ENCODE results near the gene EMILIN1. TPM values are rescaled to one million over a fixed set of nuclear protein-coding genes. Genes with fewer than 3 reads are reported as not detected.
A peak's percentile ranks its signal among the peaks of the same experiment; 100 is the strongest.
"Not testable (repeated sequence)": the region's sequence is repeated elsewhere in the genome, so short reads cannot be mapped to it uniquely, and the experiment has no call there.

The EMILIN1 gene
- total and polyA plus RNA-seq, 4 donors: 50.0 to 249 (median 190) TPM

DNA sequence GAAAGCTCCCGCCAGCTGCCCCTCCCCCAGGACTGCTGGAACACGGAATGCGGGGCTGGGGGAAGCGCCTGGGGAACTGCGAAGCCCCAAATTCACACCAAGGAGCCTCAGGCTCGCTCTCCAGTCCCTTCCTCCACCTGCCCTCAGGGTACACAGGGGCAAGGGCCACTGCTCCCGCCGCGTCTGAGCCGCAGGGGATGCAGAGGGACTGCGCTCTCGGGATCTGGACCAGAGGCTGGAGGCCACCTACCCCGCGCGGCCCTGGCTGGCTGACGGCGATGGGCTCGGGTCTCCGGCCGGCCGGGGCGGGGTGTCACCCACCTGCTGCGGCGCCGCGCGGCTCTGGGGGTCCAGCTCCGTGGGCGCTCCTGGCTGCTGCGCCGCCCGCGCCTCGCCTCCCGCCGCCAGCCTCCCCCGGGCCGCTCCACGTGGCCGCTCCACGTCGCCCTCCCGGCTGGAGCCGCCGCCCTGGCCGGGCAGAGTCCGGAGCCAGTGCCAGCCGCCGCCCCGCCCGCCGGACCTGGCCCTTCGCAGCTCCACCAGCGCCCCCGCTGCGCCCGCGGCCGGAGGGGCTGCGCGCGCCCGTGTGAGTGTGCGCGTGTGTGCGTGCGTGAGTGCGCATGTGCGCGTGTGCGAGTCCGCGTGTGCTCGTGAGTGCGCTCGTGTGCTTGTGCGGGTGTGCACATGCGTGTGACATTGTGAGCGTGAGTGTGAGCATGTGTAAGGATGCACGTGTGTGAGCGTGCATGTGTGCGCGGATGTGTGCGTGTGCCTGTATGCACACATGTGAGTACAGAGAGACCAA, 40.3 kb downstream of the EMILIN1 start, which contains the start of gene CGREF1:
TSS of gene CGREF1 (minus strand) at position 604 of the 805 bp plus-strand sequence. CDS start 14,762 bp downstream, outside the sequence.
- WGBS, 2 donors: 3 to 4% methylated on average over 66 to 84 of the region's 84 CpGs
- DNase-seq: no peak
- no peak within 1 kb of the TSS for H3K27ac ChIP-seq (ENCODE audit: low read depth in 1 of 2, low read length in 2 of 2)
- intact Hi-C loops (cut with DNase I): no loop called here
- H3K36me3 ChIP-seq (ENCODE audit: control insufficient read depth in 1 of 2, insufficient read depth in 2 of 2, low read length in 1 of 2): no peaks in the 10 kb centered on the region
- H3K4me3 ChIP-seq (ENCODE audit: low read length in 2 of 2): peak within 1 kb of the TSS in 1 of 2 donors; percentile 5
- ATAC-seq (ENCODE audit: low FRiP score): no peak
- H3K4me1 ChIP-seq (ENCODE audit: control insufficient read depth in 1 of 2, insufficient read depth in 2 of 2, low read length in 2 of 2): no peaks in the 10 kb centered on the region
- no peaks in the 10 kb centered on the region for H3K9me3 ChIP-seq (ENCODE audit: control insufficient read depth, low read length)
- no peaks in the 10 kb centered on the region for H3K27me3 ChIP-seq (ENCODE audit: control insufficient read depth in 1 of 2, insufficient read depth in 2 of 2, low read length in 1 of 2)

GRCh38 chr2:27119330-27119670, 40.9 kb downstream of the EMILIN1 start:
- H3K36me3 ChIP-seq (ENCODE audit: control insufficient read depth in 1 of 2, insufficient read depth in 2 of 2, low read length in 1 of 2); H3K4me1 ChIP-seq (ENCODE audit: control insufficient read depth in 1 of 2, insufficient read depth in 2 of 2, low read length in 2 of 2); H3K4me3 ChIP-seq (ENCODE audit: low read length in 2 of 2); intact Hi-C loops (cut with DNase I); DNase-seq; H3K27ac ChIP-seq (ENCODE audit: low read depth in 1 of 2, low read length in 2 of 2); H3K27me3 ChIP-seq (ENCODE audit: control insufficient read depth in 1 of 2, insufficient read depth in 2 of 2, low read length in 1 of 2); H3K9me3 ChIP-seq (ENCODE audit: control insufficient read depth, low read length); ATAC-seq (ENCODE audit: low FRiP score): not testable (repeated sequence)
- 74 to 75% methylated on average over 8 of the region's 8 CpGs for WGBS, 2 donors

- H3K27ac ChIP-seq (ENCODE audit: low read depth in 1 of 2, low read length in 2 of 2): no peak overlapping the region
- 85 to 92% methylated on average over 2 of the region's 2 CpGs for WGBS, 2 donors
- no peak overlapping the region for H3K4me3 ChIP-seq (ENCODE audit: low read length in 2 of 2)
- H3K27me3 ChIP-seq (ENCODE audit: control insufficient read depth in 1 of 2, insufficient read depth in 2 of 2, low read length in 1 of 2): no peaks in the 10 kb centered on the region
- DNase-seq: no peak
- no peaks in the 10 kb centered on the region for H3K4me1 ChIP-seq (ENCODE audit: control insufficient read depth in 1 of 2, insufficient read depth in 2 of 2, low read length in 2 of 2)
- no peaks in the 10 kb centered on the region for H3K36me3 ChIP-seq (ENCODE audit: control insufficient read depth in 1 of 2, insufficient read depth in 2 of 2, low read length in 1 of 2)
- no peaks in the 10 kb centered on the region for H3K9me3 ChIP-seq (ENCODE audit: control insufficient read depth, low read length)
- no peak for ATAC-seq (ENCODE audit: low FRiP score)
- intact Hi-C loops (cut with DNase I): no loop called here
Measured at GRCh38 chr2:27121906-27122305, 43.5 kb downstream of the EMILIN1 start.

DNA sequence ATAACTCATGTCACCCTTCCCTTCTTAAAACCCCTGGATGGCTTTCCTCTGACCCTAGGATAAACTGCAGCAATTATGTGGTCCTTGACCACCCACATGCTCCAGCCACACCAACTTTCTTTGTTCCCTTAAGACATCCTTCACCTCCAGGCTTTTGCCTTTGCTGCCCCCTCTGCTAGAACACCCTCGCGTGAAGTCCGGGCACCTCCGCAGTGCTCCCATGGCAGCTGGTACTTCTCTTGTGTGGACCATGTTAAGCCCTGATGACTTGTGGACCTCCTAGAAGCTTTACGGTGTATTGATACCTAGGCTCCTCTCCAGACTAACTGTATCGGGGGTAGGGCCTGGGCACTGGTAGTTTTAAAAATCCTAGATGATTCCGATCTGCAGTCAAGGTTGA, 44.4 kb downstream of the EMILIN1 start:
- Histone ChIP-seq H3K36me3 (ENCODE audit: control insufficient read depth in 1 of 2, insufficient read depth in 2 of 2, low read length in 1 of 2) (no peaks in the 10 kb centered on the region), H3K27me3 (ENCODE audit: control insufficient read depth in 1 of 2, insufficient read depth in 2 of 2, low read length in 1 of 2) (no peaks in the 10 kb centered on the region), H3K9me3 (ENCODE audit: control insufficient read depth, low read length) (no peaks in the 10 kb centered on the region), H3K4me1 (ENCODE audit: control insufficient read depth in 1 of 2, insufficient read depth in 2 of 2, low read length in 2 of 2) (no peaks in the 10 kb centered on the region), H3K27ac (ENCODE audit: low read depth in 1 of 2, low read length in 2 of 2) (no peak overlapping the region), H3K4me3 (ENCODE audit: low read length in 2 of 2) (no peak overlapping the region)
- ATAC-seq (ENCODE audit: low FRiP score): no peak
- 91 to 93% methylated on average over 7 of the region's 7 CpGs for WGBS, 2 donors
- no peak for DNase-seq
- intact Hi-C loops (cut with DNase I): no loop called here

DNA sequence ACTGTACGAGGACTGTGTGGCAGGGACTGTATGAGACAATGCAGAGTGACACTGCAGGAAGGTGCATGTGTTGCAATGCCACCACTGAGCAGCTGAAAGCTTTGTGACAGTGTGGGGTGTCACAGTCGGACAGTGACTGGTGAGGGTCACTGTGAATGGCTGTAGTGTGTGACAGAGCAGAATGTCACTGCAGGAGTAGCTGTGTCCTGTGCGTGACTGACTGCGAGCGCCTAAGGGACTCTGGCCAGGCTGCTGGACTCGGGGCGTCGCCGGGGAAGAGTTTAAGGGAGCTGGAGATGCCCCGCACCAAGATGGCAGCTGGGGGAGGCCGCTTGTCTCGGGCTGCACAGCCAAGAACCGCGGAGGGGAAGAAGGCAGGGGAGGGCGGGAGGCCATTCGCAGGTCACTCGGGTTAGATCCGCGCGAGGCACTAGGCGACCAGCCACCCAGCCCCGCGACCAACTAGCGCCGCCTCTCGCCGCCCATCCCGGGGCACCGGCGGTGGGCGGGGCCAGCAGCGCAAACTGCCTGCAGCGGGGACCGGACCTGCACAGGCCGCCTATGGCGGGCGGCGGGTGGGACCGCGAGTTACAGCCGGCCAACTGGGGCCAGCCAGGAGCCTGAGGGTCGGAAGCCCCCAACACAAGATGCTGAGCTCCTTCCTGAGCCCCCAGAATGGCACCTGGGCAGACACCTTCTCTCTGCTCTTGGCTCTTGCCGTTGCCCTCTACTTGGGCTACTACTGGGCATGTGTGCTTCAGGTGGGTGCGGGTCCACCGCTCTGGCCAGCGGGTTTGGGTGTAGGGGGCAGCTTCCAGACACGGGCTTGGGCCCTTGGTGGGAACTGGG, 45.1 kb downstream of the EMILIN1 start, which contains the start of gene ABHD1:
TSS of gene ABHD1 (plus strand) at position 514 of the 849 bp plus-strand sequence. CDS start at position 648, 134 bp downstream.
- WGBS, 2 donors: 6 to 7% methylated on average over 47 of the region's 47 CpGs
- intact Hi-C loops (cut with DNase I): no loop called here
- DNase-seq: peak; percentile 78 to 86

DNA sequence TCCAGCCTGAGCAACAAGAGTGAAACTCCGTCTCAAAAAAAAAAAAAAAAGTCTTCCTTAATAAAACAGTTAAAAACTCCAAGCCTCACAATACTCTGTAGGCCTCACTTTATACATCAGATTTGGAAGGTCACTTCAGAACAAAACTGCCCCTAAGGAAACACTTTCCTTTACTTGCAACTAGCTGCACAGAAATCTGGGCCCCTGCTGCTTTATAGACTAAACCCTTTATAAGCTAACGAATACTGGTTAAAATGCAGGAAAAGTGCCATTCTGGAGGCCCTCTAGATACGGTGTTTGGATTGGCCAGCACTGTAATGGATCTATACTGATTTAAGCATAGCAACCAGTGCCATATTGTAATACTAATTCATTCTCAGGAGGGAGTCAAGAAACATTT, 46.7 kb downstream of the EMILIN1 start:
- Histone ChIP-seq H3K27ac (ENCODE audit: low read depth in 1 of 2, low read length in 2 of 2) (no peak overlapping the region), H3K36me3 (ENCODE audit: control insufficient read depth in 1 of 2, insufficient read depth in 2 of 2, low read length in 1 of 2) (no peaks in the 10 kb centered on the region), H3K4me3 (ENCODE audit: low read length in 2 of 2) (no peak overlapping the region), H3K4me1 (ENCODE audit: control insufficient read depth in 1 of 2, insufficient read depth in 2 of 2, low read length in 2 of 2) (no peaks in the 10 kb centered on the region), H3K9me3 (ENCODE audit: control insufficient read depth, low read length) (no peaks in the 10 kb centered on the region), H3K27me3 (ENCODE audit: control insufficient read depth in 1 of 2, insufficient read depth in 2 of 2, low read length in 1 of 2) (no peaks in the 10 kb centered on the region)
- intact Hi-C loops (cut with DNase I): no loop called here
- WGBS, 2 donors: 84 to 85% methylated on average over 3 of the region's 3 CpGs
- DNase-seq (no peak), ATAC-seq (ENCODE audit: low FRiP score) (no peak)

More for the DNA sequence above, 45.1 kb downstream of the EMILIN1 start, which contains the start of gene ABHD1:
- Histone ChIP-seq H3K27me3 (ENCODE audit: control insufficient read depth in 1 of 2, insufficient read depth in 2 of 2, low read length in 1 of 2) (no peaks in the 10 kb centered on the region), H3K4me1 (ENCODE audit: control insufficient read depth in 1 of 2, insufficient read depth in 2 of 2, low read length in 2 of 2) (no peaks in the 10 kb centered on the region), H3K27ac (ENCODE audit: low read depth in 1 of 2, low read length in 2 of 2) (no peak within 1 kb of the TSS), H3K36me3 (ENCODE audit: control insufficient read depth in 1 of 2, insufficient read depth in 2 of 2, low read length in 1 of 2) (no peaks in the 10 kb centered on the region), H3K9me3 (ENCODE audit: control insufficient read depth, low read length) (no peaks in the 10 kb centered on the region), H3K4me3 (ENCODE audit: low read length in 2 of 2) (peak within 1 kb of the TSS; percentile 14 to 29)
- ATAC-seq (ENCODE audit: low FRiP score): peak; percentile 88

GRCh38 chr2:27126252-27126710, 47.9 kb downstream of the EMILIN1 start:
- Histone ChIP-seq H3K4me3 (ENCODE audit: low read length in 2 of 2) (no peak overlapping the region), H3K27ac (ENCODE audit: low read depth in 1 of 2, low read length in 2 of 2) (no peak overlapping the region), H3K27me3 (ENCODE audit: control insufficient read depth in 1 of 2, insufficient read depth in 2 of 2, low read length in 1 of 2) (no peaks in the 10 kb centered on the region), H3K36me3 (ENCODE audit: control insufficient read depth in 1 of 2, insufficient read depth in 2 of 2, low read length in 1 of 2) (peaks cover 0 to 5% of the 10 kb centered on the region in 2 donors), H3K9me3 (ENCODE audit: control insufficient read depth, low read length) (no peaks in the 10 kb centered on the region), H3K4me1 (ENCODE audit: control insufficient read depth in 1 of 2, insufficient read depth in 2 of 2, low read length in 2 of 2) (no peaks in the 10 kb centered on the region)
- intact Hi-C loops (cut with DNase I): no loop called here
- no peak for ATAC-seq (ENCODE audit: low FRiP score)
- DNase-seq: no peak
- WGBS, 2 donors: 35 to 42% methylated on average over 5 of the region's 5 CpGs

- Histone ChIP-seq H3K4me3 (ENCODE audit: low read length in 2 of 2) (no peak overlapping the region), H3K9me3 (ENCODE audit: control insufficient read depth, low read length) (no peaks in the 10 kb centered on the region), H3K27ac (ENCODE audit: low read depth in 1 of 2, low read length in 2 of 2) (no peak overlapping the region), H3K27me3 (ENCODE audit: control insufficient read depth in 1 of 2, insufficient read depth in 2 of 2, low read length in 1 of 2) (no peaks in the 10 kb centered on the region), H3K36me3 (ENCODE audit: control insufficient read depth in 1 of 2, insufficient read depth in 2 of 2, low read length in 1 of 2) (peaks cover 0 to 6% of the 10 kb centered on the region in 2 donors), H3K4me1 (ENCODE audit: control insufficient read depth in 1 of 2, insufficient read depth in 2 of 2, low read length in 2 of 2) (no peaks in the 10 kb centered on the region)
- ATAC-seq (ENCODE audit: low FRiP score) (no peak), DNase-seq (no peak)
- intact Hi-C loops (cut with DNase I): no loop called here
- WGBS, 2 donors: 83% methylated on average over 9 of the region's 9 CpGs
Measured at GRCh38 chr2:27127883-27128667, 49.7 kb downstream of the EMILIN1 start.

All from aorta (tissue), 5 donors.